CD4-positive, alpha-beta T cell treated with Interleukin-1 beta for 1 hour (primary cell): ENCODE data around the gene SKA2.
"Not testable (repeated sequence)": the region's sequence is repeated elsewhere in the genome, so short reads cannot be mapped to it uniquely, and the experiment has no call there.

Experiments used
- DNase-seq, 2 donors: peaks; one replicate each; pipeline ENCODE4 v3.0.0-alpha.2; 2020 to 2022

Gene SKA2

DNA sequence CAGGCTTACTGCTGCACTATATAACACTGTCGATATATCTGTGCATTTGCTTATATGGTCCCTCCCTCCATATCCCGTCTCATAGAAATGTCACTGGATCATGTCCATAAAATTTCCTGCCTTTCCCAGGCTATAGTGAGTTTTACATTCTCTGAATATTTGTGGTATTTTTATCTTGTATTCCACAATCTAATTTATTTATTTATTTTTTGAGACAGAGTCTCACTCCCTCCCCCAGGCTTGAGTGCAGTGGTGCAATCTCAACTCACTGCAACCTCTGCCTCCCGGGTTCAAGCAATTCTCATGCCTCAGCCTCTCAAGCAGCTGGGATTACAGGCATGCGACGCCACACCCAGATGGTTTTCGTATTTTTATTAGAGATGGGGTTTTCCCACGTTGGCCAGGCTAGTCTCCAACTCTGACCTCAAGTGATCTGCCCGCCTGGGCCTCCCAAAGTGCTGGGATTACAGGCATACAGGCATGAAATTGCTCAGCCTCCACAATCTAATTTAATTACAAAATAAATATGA is 61.2 kb downstream of the SKA2 start:
- DNase-seq: no peak

DNA sequence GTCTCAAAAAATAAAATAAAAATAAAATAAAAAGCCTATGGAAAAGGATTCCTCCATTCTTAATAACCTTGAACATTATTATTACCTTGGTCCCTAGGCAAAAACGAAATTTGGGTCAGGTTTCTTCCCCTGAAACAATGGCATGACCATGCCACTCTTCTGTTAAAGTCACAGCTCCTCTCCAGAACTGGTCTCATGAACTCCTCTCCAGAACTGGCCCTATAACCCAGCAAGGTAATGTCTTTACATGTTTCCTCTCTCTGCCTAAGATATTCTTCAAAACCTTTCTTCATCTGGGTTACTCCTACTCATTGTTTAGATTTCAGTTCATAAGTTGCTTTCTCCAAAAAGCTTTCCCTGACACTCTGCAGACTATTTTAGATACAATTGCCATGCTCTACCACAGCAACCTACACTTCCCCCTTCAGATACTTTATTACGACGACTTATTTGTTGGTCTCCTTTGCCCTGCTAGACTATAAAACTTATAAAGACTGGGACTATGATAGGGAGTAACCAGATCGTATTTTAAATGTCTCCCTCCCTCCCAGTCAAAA is 61.8 kb downstream of the SKA2 start:
- no peak for DNase-seq

DNA sequence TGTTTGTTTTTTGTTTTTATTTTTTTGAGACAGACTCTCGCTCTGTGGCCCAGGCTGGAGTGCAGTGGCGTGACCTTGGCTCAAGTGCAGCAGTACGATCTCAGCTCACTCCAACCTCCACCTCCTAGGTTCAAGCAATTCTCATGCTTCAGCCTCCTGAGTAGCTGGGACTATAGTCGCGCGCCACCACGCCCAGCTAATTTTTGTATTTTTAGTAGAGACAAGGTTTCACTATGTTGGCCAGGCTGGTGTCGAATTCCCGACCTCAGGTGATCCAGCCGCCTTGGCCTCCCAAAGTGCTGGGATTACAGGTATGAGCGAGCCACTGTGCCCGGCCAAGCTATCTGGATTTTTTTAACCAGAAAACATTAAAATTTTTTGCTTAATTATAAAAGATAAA is 64.4 kb downstream of the SKA2 start:
- DNase-seq: not testable (repeated sequence)

DNA sequence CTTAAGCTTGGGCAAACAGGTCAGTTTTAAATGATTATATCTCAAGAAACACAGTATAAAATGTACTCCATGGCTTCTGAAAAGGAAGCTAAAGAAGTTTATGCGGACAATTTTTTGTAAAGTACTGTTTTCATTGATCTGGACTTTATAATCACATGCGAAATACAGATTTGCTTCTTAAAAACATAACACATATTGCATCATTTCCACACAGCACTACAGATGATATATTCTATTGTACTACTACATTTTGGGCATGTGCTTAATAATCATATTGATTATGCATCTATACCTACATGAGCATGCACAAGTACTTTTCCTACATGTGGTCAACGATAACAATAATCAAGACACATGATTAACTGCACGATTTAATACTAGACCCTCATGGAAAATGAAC is 70.8 kb downstream of the SKA2 start:
- DNase-seq: no peak

DNA sequence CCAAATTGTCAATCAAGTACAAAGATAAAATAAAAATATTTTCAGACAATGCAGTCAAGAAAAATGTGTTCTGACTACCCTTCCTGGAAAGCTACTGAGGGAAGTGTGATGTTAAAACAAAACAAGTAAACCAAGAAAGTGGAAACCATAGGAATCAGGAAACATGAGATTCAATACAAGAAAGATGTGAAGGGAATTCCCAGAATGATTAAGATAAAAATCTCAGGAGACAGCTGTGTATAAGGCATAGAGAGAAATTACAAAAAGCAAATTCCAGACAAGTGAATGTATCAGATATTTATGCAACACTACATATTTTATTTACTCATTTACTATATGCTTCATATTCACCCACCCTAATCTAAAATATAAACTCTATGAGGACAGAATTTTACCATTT is 80.5 kb downstream of the SKA2 start:
- no peak for DNase-seq

DNA sequence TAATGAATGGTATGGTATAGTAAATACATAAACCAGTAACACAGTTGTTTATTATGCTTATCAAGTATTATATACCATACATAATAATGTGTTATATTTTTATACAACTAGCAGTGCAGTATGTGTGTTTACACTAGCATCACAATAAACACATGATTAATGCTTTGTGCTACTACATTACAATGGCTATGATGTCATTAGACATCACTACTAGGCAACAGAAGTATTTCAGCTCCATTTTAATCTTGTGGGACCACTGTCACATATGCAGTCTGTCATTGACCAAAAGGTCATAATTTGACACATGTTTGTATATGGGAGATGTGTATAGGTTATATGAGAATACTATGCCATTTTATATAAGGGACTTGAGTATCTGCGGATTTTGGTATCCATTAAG is 81.0 kb downstream of the SKA2 start:
- DNase-seq: no peak

DNA sequence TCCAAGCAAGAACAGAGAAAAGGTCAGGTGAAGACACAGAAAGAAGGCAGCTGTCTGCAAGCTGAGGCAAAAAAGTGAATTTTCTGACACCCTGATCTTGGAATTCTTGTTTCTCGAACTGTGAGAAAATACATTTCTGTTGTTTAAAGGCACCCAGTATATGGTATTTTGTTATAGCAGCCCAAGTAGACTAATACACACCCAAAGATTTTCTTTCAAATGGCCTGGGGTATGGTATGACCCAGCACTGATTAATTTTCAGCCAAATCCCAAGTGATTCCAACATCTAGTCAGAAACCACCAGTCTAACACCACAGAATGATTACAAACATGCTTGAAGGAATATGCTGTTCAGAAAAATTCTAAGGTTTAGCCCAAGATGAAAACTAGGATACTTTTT is 85.1 kb downstream of the SKA2 start:
- no peak for DNase-seq

DNA sequence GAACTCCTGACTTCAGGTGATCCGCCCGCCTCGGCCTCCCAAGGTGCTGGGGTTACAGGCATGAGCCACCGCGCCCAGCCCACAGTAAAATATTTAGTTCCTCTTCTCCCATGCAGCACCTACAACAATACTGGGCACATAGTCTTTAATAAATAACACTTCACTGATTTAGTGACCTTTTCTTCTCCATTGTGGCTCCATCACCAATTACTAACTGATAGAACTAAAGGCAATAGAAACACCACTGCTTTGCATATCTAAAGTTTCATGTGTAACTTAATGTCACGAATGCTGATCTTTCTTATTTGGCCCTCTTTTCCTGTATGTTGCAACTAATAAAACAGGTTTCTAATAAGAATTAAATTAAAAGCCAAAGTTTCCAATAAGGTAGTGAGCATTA is 87.2 kb downstream of the SKA2 start:
- DNase-seq: no peak

DNA sequence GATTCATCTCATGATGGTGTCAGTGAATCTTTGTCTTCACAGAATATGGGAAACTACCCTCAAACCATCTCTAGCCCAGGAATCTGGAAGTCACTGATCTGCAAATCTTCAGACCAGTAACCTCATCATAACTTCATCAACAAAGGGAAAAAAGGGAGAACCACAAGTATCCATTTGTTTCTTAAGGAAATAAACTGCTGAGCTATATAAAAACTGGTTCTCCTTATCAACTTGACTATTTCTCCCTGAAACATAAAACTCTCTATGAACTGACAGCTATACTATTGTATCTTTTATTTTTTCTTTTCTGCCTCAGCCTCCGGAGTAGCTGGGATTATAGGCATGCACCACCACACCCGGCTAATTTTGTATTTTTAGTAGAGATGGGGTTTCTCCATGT is 87.6 kb downstream of the SKA2 start:
- DNase-seq: no peak

DNA sequence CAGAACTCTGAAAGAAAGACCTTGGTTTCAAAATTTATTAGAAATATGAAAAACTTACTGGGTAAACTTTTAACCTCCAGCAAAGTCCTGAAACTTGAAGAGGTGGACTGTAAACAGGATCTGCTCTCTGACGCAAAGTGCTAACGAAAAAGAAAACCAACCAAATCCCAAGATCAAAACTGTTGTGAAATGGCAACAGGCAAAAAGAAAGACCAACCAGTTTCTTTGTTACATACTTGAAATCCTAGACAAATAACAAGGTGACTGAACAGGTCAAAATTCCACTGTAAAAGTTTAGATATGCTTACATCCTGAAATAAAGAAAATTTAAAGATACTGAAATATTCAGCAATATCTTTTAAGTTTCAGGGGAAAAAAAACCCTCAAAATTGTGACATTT is 92.5 kb downstream of the SKA2 start:
- DNase-seq: no peak
